Measurements from ENCODE around the gene KLRC4. TPM values are rescaled to one million over a fixed set of nuclear protein-coding genes. Genes with fewer than 3 reads are reported as not detected.

KLRC4 gene
- total and polyA plus RNA-seq, 10 of the 15 experiments (the other 5 are each of a cell fraction or from before 2014, with no cell fraction given) = 0.07 to 0.34 TPM; not detected in 8

DNA sequence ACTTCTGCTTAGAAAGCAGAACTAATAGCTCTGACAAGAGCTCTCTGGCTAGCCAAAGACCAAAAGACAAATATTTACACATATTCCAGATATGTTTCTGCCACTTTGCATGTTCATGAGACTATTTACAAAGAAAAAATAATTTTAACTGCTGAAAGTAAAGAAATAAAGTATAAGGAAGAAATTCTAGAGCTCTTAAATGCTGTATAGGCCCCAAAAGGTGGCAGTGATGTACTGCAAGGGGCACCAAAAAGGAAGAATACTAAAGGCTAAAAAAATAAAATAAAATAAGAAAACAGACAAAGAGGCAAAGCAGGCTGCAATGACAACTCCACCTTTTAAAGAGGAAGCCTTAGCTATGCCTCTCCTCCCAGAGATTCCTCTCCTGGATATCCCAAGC is 42.7 kb downstream of the KLRC4 start:
- RAD21 ChIA-PET (ENCODE audit: unreplicated experiment) = interaction anchor here (1.0 to 6.0 kb wide), 15 partner anchors 19 to 383 kb away, joined by 3 to 75 read pairs (median 6); partner anchors contain the start of gene KLRC4
- Histone ChIP-seq H3K79me2 (ENCODE audit: control insufficient read depth, insufficient read depth, low read length) (no peaks in the 10 kb centered on the region), H3K36me3 (ENCODE audit: control insufficient read depth in 2 of 2, insufficient read depth in 2 of 2, low read length in 1 of 2) (no peaks in the 10 kb centered on the region; a peak in 1 of 4 replicates), H3K4me3 (no peak overlapping the region), H3K27ac (ENCODE audit: control insufficient read depth, insufficient read depth) (no peak overlapping the region), H3K9me3 (replicated peaks; ENCODE audit: control insufficient read depth, insufficient read depth, low read length) (peaks cover 6% of the 10 kb centered on the region; the same call in 2 of the 3 replicates), H3K4me2 (ENCODE audit: control insufficient read depth, insufficient read depth) (no peak overlapping the region), H4K20me1 (ENCODE audit: control insufficient read depth, insufficient read depth) (no peaks in the 10 kb centered on the region), H3K4me1 (ENCODE audit: control insufficient read depth, insufficient read depth, low read length) (peaks cover 18% of the 10 kb centered on the region), H2AFZ (ENCODE audit: control insufficient read depth, low read depth, low read length) (no peak overlapping the region), H3K9ac (ENCODE audit: control insufficient read depth, insufficient read depth, low read length) (no peak overlapping the region), H3K27me3 (replicated peaks in 1 of 2; ENCODE audit: control insufficient read depth in 2 of 2, insufficient read depth in 2 of 2, low read length in 1 of 2) (no peaks in the 10 kb centered on the region)
- intact Hi-C loops (cut with micrococcal nuclease; ENCODE audit: unreplicated experiment) = no loop called here
- BruUV-seq (replicated peaks) = no TSS peak
- POLR2A ChIA-PET = interaction anchor here (1.0 to 4.1 kb wide), 4 partner anchors 24 to 45 kb away, joined by 3 to 20 read pairs (median 3); no protein-coding TSS in a partner anchor
- in situ Hi-C loops (cut with MboI) = no loop called here
- DNase-seq (ENCODE audit: low read depth, low spot score) (no peak), ATAC-seq (no peak), FAIRE-seq (no peak)
- CTCF ChIA-PET = interaction anchor here (0.8 to 4.0 kb wide), 19 partner anchors 20 to 569 kb away, joined by 3 to 35 read pairs (median 4); partner anchors contain the start of gene EIF2S3B
- SMC1A ChIA-PET (ENCODE audit: uncharacterized antibody, unreplicated experiment) = interaction anchor here (0.6 to 6.5 kb wide), 17 partner anchors 9 to 1179 kb away, joined by 3 to 67 read pairs (median 4); partner anchors contain the start of gene KLRC4
- TF ChIP-seq PAX5 (IDR thresholded peaks at IDR 0.05; ENCODE audit: borderline replicate concordance, low read depth, low read length) = no peak
- no peak for TF ChIP-seq CBX3 (IDR thresholded peaks at IDR 0.05; ENCODE audit: borderline replicate concordance, low read depth)
- peak; percentile 21; the same call in 1 of the 2 replicates for TF ChIP-seq FOXM1 (IDR thresholded peaks at IDR 0.05; ENCODE audit: low read depth, low read length)
- TF ChIP-seq CBX5 (IDR thresholded peaks at IDR 0.05; ENCODE audit: low read depth) = 0 out of 2 replicates have a peak, but pooled peaks have one; percentile 35
- TF ChIP-seq, protein P1, sequence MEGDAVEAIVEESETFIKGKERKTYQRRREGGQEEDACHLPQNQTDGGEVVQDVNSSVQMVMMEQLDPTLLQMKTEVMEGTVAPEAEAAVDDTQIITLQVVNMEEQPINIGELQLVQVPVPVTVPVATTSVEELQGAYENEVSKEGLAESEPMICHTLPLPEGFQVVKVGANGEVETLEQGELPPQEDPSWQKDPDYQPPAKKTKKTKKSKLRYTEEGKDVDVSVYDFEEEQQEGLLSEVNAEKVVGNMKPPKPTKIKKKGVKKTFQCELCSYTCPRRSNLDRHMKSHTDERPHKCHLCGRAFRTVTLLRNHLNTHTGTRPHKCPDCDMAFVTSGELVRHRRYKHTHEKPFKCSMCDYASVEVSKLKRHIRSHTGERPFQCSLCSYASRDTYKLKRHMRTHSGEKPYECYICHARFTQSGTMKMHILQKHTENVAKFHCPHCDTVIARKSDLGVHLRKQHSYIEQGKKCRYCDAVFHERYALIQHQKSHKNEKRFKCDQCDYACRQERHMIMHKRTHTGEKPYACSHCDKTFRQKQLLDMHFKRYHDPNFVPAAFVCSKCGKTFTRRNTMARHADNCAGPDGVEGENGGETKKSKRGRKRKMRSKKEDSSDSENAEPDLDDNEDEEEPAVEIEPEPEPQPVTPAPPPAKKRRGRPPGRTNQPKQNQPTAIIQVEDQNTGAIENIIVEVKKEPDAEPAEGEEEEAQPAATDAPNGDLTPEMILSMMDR (IDR thresholded peaks at IDR 0.05 in 2 of 3, conservative IDR thresholded peaks at IDR 0.05 in 1 of 3; ENCODE audit: control insufficient read depth in 2 of 3, extremely low read depth in 1 of 3, insufficient read depth in 1 of 3, low read depth in 3 of 3, low read length in 3 of 3) = peak in 2 of 3 experiments; percentile 19 to 25; a peak in 3 of 6 replicates
- TF ChIP-seq HDGF (IDR thresholded peaks at IDR 0.05) = no peak
- peak; percentile 20; the same call in 1 of the 2 replicates for TF ChIP-seq SMC3 (IDR thresholded peaks at IDR 0.05; ENCODE audit: borderline replicate concordance, low read length)
- no peak for TF ChIP-seq KAT2A (conservative IDR thresholded peaks at IDR 0.05; ENCODE audit: control insufficient read depth, low read depth, low read length)
- TF ChIP-seq RUNX3 (IDR thresholded peaks at IDR 0.05; ENCODE audit: low read length) = no peak
- peak; percentile 89 for TF ChIP-seq RAD21 (IDR thresholded peaks at IDR 0.05; ENCODE audit: insufficient read depth, low read depth, low read length)
